GM21619 (cell line): Measurements from ENCODE around the gene GDF7.
A peak's percentile ranks its signal among the peaks of the same experiment; 100 is the strongest.

Experiments
- ATAC-seq: cut with Tn5 transposase; IDR thresholded peaks from one replicate; pipeline ENCODE4 v1.9.1; 2021; ENCODE audit not compliant: unreplicated experiment

Gene GDF7

GRCh38 chr2:20672201-20672951 lies 5.4 kb downstream of the GDF7 start:
- ATAC-seq: no peak

GRCh38 chr2:20673686-20674308 lies 6.9 kb downstream of the GDF7 start:
- no peak for ATAC-seq

- no peak for ATAC-seq
Observed at GRCh38 chr2:20674309-20674965, 7.5 kb downstream of the GDF7 start.

GRCh38 chr2:20674974-20675679 lies 8.2 kb downstream of the GDF7 start:
- no peak for ATAC-seq

GRCh38 chr2:20675701-20676352 lies 8.9 kb downstream of the GDF7 start:
- ATAC-seq: peak; percentile 45

- ATAC-seq: peak; percentile 77
Observed at GRCh38 chr2:20676353-20677215, 9.6 kb downstream of the GDF7 start.

- peak; percentile 30 for ATAC-seq
Observed at GRCh38 chr2:20677301-20678085, 10.5 kb downstream of the GDF7 start.

- no peak for ATAC-seq
Observed at GRCh38 chr2:20678086-20678395, 11.1 kb downstream of the GDF7 start.

GRCh38 chr2:20678780-20679179 lies 11.8 kb downstream of the GDF7 start:
- no peak for ATAC-seq

GRCh38 chr2:20680744-20681375 lies 13.9 kb downstream of the GDF7 start:
- no peak for ATAC-seq

GRCh38 chr2:20682167-20682920 lies 15.4 kb downstream of the GDF7 start:
- ATAC-seq: no peak

GRCh38 chr2:20684581-20685063 lies 17.7 kb downstream of the GDF7 start:
- ATAC-seq: no peak

GRCh38 chr2:20687260-20687832 lies 20.4 kb downstream of the GDF7 start:
- no peak for ATAC-seq

GRCh38 chr2:20689428-20690264 lies 22.7 kb downstream of the GDF7 start:
- no peak for ATAC-seq

- no peak for ATAC-seq
Observed at GRCh38 chr2:20691076-20691734, 24.3 kb downstream of the GDF7 start.

GRCh38 chr2:20692081-20692480 lies 25.1 kb downstream of the GDF7 start:
- no peak for ATAC-seq
